NCI-H2196 treated with DMSO at 0.1 percent for 48 hours (cell line): ENCODE results near the gene ACIN1.

ENCODE experiments used
- DNase-seq: peaks from one replicate; lab custom pipeline; 2025; ENCODE audit not compliant: unreplicated experiment; lab: John Stamatoyannopoulos, UW

The ACIN1 gene

GRCh38 chr14:23043754-23044153, 51.2 kb downstream of the ACIN1 start:
- DNase-seq, result no peak

- no peak for DNase-seq
Measured at GRCh38 chr14:23043145-23043544, 51.8 kb downstream of the ACIN1 start.

DNA sequence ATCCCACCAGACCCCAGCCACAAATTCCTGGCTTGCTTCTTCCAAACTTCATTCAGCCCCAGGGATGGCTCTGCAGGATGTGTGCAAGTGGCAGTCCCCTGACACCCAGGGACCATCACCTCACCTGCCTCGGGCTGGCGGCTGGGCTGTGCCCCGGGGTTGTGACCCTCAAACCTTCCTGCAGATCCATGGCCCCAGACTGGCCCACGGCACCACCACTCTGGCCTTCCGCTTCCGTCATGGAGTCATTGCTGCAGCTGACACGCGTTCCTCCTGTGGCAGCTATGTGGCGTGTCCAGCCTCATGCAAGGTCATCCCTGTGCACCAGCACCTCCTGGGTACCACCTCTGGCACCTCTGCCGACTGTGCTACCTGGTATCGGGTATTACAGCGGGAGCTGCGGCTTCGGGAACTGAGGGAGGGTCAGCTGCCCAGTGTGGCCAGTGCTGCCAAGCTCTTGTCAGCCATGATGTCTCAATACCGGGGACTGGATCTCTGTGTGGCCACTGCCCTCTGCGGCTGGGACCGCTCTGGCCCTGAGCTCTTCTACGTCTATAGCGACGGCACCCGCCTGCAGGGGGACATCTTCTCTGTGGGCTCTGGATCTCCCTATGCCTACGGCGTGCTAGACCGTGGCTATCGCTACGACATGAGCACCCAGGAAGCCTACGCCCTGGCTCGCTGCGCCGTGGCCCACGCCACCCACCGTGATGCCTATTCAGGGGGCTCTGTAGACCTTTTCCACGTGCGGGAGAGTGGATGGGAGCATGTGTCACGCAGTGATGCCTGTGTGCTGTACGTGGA, 52.6 kb downstream of the ACIN1 start, which contains the start of gene PSMB11:
TSS of gene PSMB11 (plus strand) at position 51 of the 804 bp plus-strand sequence. CDS start at position 65, 14 bp downstream.
- no peak for DNase-seq

- DNase-seq, result no peak
Measured at GRCh38 chr14:23041729-23042128, 53.2 kb downstream of the ACIN1 start.

GRCh38 chr14:23040100-23040499, 54.8 kb downstream of the ACIN1 start:
- no peak for DNase-seq

DNA sequence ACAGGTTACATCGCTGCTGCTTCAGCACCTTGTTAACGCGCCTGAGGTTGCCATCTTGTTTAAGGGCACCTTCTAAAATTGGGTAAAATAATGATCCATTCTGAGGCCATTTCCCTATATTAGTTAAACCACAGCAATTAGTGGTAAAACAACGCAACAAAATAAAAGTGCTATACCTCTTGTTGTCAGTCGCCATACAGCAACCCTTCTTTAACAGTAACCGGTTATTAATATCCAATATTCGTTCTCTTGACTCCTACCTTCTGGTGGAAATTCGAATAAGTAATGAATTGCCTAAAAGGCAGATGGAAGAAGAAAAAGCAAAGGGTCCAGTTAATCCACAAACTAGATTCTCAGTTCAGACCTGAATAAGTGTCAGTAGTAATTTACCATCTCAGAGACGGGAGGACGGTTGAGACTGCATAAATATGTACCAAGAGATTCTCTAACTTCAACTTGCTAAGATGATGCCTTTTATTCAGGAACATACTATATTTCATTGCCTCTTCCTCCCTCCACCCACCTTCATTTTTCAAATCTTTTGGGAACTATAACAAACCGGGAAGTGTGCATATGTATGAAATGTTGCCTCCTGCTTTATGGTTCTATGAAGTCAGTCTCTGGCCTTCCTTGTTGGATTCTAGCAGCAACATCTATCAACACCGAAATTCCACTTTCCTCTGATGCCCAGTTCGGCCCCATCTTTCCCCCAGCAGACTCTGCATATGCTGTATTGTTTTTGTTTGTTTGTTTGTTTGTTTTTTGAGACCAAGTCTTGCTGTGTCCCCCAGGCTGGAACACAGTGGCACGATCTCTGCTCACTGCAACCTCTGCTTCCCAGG, 59.4 kb downstream of the ACIN1 start:
- DNase-seq, result no peak

DNA sequence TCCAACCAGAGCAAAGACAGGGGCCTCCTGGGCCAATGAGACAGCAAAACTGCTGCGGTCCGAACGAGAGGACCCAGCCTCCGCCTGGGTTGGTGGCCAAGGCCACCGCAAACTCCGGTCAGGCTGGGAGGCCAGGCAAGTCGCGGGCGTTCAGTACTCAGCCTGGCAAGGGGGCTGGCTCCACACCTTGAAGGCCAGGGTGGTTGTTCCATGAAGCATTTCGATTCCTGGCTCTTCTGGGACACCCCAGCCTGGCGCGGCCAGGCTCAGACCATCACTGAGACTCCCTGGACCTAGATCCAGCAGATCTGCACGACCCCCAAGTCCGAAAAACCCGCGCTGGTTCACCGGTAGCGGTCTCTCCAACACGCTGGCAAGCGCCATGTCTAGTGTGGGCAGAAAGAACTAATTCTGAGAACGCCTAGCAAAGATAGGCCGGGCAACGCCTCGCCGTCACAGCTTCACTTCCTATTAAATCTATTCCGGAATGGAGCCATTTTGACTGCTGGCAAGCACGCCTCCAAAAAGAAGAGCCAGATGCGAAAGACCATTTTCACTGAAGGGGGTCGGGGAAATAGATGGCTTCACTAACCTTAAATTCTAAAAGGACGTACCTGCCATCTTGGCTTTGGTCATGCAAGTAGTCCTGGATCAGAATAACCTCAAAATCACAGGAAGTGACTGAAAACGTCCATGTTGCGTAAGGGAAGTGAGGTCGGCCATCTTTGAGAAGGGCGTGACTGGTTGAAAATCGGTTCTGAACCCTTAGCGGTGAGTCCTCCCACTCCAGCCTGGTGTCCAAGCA, 60.2 kb downstream of the ACIN1 start, which contains the start of gene PSMB5:
TSS of gene PSMB5 (minus strand) at position 403 of the 805 bp plus-strand sequence. CDS start at position 384, 19 bp downstream.
- DNase-seq, result no peak

DNA sequence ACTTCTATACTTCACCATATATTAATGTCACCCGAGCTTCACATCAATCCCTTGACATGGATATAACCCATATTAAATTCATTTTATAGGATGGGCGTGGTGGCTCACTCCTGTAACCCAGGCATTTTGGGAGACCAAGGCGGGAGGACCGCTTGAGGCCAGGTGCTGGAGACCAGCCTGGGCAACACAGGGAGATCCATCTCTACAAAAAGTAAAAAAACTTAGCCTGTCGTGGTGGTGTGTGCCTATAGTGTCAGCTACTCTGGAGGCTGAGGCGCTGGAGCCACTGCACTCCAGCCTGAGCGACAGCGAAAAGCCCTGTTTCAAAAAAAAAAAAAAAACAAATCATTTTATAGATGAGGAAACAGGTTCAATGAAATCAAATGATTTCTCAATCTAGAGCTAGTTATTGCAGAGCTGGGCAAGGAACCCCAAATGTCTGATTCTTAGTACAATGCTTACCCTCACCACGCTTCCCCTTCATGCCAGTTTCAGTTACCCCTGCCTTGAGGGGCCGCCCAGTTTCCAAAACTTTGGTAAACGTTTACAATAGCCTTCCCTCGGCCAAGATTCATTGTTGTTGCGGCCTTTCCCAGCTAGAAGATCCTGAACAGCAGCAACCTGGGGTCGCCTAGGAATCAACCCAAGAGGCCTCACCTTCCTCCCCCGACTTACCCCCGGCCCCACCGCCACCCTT, 61.0 kb downstream of the ACIN1 start:
- no peak for DNase-seq

GRCh38 chr14:23033251-23033727, 61.6 kb downstream of the ACIN1 start:
- no peak for DNase-seq

DNA sequence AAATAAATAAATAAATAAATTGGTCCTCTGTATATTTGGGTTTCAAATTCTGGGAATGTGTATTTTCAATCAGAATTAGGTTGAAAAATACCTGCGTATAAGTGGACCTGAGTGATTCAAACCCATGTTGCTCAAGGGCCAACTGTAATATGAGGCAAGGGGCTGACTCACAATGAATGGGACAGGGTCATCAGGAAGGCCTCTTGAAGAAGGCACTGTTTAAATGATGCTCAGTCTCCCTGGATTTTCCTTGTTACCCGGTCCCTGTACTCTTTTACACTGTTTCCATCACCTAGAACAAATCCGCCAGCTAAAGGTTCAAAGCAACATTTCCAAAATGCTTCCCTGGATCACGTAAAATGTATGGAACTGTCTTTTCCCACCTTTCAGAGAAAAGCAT, 64.0 kb downstream of the ACIN1 start:
- DNase-seq, result no peak

DNA sequence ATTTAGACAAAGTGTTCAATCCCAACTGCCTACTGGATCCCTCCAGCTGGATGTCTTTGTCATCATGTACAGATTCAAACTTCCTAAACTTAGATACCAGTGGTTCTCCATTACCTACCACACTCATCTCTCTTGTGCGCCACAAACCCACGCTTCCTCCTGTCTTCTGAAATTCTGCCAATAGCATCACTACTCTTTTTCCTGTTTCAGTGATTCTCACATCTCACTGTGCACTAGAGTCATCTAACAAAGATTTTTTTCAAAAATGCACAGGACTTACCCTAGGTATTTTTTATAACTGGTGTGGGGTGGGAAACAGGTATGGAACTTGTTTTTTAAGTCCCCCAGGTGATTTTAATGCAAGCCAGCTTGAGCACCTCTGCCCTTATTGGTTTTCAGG, 66.1 kb downstream of the ACIN1 start:
- DNase-seq, result no peak

DNA sequence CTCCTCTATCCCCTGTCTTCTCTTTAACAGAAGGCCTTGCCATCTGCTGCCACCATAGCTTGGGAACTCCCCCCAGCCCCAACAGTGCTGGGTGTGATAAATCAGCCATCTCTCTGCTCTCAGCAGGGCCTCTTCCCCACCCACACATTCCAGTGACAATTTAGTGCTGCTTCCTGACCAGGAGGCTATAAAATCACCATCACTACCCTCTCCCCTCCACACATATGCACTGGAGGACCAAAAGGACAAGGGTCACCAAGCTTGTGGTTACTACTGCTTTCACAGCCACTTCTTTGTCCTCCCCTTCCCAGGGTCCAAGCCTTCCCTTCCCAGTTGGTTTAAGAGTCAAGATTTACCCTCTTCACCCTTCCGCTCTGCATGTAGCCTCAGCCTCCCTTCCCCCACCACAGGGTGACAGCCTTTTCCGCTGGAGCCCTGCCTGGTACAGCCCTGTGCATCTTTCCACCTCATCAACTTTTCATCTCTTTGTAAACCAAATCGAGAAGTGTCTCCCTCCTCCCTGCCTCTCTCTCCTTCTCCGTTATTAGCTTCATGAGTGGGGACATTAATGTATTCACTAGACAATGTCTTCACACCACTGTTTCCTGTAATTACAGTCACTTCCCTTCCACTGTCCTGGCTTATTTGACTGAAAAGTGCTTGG, 69.7 kb downstream of the ACIN1 start:
- DNase-seq, result no peak

DNA sequence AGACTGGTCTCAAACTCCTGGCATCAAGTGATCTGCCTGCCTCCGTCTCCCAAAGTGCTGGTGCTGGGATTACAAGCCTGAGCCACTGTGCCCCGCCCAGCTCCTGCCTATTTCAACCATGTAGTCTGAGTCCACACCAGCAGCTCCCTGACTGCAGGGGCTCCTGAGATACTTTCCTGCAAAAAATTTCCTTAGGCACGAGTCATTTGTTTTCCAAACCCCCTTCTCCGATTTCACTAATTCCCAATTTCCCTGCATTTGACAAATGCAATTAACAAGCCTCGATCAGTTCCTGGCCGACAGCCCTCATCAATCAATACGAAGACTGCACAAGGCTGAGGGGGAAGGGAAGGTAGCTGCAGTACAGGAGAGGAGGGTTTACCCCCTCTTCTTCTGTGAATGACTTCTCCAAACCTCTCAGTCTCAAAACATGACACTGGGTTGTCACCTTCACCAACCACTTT, 70.3 kb downstream of the ACIN1 start:
- DNase-seq, result no peak

GRCh38 chr14:23023795-23024152, 71.2 kb downstream of the ACIN1 start:
- DNase-seq, result no peak

GRCh38 chr14:23023022-23023794, 71.7 kb downstream of the ACIN1 start:
- DNase-seq, result no peak

- DNase-seq, result no peak
Measured at GRCh38 chr14:23021889-23022442, 73.0 kb downstream of the ACIN1 start.

- DNase-seq, result no peak
Measured at GRCh38 chr14:23021434-23021833, 73.5 kb downstream of the ACIN1 start.
